Hindlimb muscle (tissue), 1 donor: ENCODE results near the gene CEP97. TPM values are rescaled to one million over a fixed set of nuclear protein-coding genes. Genes with fewer than 3 reads are reported as not detected.

Experiments
- DNase-seq: peaks from one replicate; pipeline ENCODE4 v3.0.0-alpha.2; 2013
- polyA plus RNA-seq: library from polyadenylated mRNA; unstranded; fragments of 120-200 nt; gene quantifications from one replicate; pipeline ENCODE4 v1.2.1, GENCODE V29; 2013; ENCODE audit not compliant: insufficient read length

Gene CEP97
- polyA plus RNA-seq, 1 donor: 12.4 TPM

DNA sequence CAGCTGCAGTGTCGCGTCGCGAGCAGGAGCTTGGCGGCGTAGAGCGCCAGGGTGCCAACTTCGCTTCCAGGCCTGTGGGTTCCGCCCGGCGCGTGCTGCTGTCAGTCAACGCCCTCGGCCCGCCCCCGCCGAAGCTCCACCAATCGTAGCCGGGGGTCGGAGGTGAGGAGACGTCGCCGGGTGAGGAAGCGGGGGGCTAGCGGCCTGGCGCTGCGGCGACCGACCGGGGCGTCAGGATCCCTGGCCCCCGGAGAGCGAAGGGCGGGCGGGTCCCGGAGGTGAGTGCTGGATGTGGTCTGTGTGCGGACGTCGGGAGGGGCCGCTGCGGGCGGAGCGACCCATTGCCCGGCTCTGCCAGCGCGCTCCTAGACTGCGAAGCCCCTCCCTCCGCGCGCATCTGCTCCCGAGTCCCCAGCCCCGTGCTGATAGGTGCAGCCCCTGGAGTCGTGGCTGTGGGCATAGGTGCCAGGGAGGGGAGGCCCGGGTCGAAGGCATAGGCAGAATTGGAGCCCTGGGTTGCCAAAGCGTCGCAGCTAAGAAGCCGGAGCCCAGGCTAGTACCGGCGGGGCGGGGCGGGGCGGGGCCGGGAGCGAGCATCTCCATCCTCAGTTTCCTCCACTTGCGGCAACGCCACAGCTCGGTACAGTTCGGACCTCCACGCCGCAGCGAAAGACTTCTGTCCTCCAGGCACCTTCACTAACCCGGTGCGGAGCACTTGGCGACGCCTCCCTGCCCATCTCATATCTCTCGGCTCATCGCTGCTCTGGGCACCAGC lies 54.8 kb downstream of the CEP97 start, which contains the start of gene NXPE3:
NXPE3 (plus strand) TSS at position 165 of the 775 bp plus-strand sequence. CDS start 6,386 bp downstream, outside the sequence.
- peak; percentile 84 for DNase-seq

- DNase-seq: no peak
Observed at GRCh38 chr3:101779822-101780381, 55.5 kb downstream of the CEP97 start.

DNA sequence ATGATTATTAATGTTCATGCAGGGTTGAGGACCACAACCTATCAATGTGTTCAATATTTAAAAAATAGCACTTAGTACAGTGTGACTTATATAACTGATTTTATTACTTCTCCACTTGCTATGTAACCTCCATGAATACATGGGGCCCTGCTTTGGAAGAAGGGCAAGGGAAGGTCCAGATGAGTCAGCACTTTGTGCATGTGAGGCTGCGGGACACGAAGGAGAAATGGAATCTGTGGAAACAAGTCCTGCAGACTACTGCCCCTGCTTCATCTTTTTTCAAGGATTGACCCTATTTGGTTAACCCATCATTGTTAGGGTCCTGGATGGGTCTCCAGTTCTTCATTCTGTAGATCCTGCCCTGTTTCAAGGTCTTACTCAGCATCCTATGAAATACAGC lies 56.2 kb downstream of the CEP97 start:
- DNase-seq: no peak

DNA sequence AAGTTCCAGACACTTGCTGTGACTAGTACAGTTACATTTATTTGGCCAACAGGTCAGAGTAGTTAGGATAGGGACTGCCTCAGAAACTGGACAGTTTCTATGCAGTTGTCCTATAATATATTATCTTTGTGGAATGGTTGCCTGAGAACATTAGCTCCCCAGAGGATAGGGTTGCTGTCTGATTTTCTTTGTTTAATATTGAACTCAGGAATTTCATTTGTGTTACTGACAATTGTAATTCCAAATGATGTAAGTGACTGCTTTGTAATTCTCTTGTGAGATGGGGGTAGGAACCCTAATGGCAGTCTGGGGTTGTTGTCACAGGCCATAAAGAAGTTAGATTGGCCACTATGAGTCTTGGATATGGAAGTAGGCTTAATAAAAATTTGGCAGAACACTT lies 56.8 kb downstream of the CEP97 start:
- no peak for DNase-seq

GRCh38 chr3:101784855-101785613 lies 60.6 kb downstream of the CEP97 start:
- no peak for DNase-seq

GRCh38 chr3:101791778-101792177 lies 67.4 kb downstream of the CEP97 start:
- DNase-seq: no peak

DNA sequence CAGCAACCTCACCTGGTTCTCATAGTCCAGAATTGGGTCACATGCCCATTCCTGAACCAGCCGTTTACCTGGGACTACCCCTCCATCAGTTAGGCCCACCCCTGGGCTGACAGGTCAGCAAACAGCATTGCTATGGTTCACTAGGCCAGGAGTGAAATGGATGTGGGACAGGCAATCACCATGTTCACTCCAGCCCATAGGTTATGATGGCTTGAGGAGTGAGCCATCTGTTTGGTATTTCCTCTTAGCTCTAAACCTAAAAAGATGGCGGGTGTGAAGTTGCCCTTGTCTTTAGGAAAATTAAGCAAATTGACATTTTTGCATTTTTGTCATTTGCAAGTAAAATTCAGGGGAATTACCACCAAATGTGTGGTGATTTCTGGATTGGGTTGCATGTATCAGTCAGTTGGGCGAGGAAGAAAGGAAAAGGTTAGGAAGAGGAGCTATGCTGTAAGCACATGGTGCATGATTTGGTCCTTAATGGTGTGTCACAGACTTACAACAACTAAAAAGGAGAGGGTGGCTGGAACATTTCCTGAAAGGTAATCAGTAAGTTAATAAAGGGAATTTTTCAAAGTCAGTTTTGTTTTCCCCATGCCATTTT lies 71.8 kb downstream of the CEP97 start:
- no peak for DNase-seq

DNA sequence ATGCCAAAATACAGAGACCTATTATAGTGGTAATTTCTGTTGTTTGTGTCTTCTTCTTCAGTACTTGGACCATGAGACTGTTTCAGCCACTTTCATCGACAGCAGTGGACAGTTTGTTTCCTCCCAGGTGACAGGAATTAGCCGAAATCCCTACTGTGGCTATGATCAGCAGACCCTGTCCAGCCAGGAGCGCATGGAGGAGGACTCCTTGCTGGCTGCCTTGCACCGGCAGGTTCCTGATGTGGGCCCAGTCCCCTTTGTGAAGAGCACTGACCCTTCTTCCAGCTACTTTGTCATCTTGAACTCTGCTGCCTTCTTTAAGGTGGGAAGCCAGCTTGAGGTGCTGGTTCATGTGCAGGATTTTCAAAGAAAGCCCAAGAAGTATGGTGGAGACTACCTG lies 76.8 kb downstream of the CEP97 start:
- DNase-seq: no peak

DNA sequence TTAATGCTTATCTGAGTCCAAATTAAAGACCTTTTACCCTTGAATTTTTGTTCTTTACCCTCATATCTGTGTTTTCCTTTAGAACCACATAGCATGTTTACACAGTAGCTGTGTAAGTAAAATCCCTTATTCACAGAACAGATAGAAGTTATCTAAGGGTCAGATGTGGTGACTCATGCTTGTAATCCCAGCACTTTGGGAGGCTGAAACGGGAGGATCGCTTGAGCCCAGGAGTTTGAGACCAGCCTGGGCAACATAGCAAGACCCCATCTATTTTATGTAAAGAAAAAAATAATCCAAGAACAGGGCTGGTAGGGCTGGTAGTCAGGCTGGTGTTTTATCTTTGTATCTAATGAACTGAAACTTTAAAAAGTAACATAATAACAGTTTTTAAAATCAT lies 77.8 kb downstream of the CEP97 start:
- DNase-seq: no peak

DNA sequence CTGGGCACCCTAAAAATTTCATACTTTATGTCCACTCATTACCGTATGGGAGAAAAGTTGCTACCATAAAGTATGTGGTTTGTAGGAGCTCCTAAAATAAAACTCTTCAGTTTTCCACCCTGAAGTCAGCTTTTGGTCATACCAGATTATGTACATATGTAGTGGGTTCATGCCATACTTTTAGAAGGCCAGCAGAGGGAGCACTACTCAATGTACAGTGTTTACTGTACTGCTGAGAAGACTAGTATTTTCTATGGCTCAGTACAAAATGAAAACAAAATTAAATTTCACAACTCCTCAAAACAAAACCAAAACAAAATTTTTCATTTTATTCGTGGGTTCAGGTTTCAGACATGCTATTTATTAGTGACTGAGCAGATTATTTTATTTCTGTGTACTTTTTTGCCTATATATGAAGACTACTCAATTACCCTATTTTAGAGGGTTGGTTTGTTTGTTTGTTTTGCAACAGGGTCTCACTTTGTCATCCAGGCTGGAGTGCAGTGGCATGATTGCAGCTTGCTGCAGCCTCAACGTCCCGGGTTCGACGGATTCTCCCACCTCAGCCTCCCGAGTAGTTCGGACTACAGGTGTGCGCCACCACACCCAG lies 78.9 kb downstream of the CEP97 start:
- peak; percentile 65 for DNase-seq

DNA sequence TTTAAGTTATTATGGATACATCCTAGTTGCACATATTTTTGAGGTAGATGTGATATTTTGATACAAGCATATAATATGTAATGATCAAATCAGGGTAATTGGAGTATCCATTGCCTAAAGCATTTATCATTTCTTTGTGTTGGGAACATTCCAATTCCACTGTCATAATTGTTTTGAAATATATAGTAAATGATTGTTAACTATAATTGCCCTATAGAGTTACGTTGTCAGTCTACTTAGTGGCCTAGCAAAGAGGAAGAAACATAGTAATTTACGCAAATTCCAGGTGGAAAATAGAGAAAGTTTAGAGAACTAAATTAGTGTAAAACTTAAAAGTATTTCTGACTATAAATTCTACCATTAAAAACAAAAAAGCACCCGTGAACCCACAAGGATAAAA lies 79.5 kb downstream of the CEP97 start:
- DNase-seq: no peak

DNA sequence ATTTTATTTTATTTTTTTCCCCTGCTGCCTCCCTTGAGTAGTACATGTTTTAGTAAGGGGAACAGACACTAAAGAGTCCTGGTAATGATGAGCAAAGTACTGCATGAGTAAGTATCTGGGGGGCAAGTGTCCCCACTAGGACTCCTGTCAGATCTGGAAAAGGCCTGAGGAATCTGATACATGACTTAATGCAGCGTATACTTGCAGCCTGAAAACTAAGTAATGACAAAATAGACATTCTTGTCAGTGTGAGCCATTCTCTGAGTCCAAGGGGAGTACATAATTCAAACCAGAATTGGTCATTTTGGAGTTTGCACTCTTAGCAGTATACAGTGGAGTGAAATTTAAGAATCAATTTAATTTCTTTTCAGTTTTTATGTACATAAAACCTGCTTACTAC lies 82.1 kb downstream of the CEP97 start:
- no peak for DNase-seq

GRCh38 chr3:101807888-101808287 lies 83.5 kb downstream of the CEP97 start:
- DNase-seq: no peak

DNA sequence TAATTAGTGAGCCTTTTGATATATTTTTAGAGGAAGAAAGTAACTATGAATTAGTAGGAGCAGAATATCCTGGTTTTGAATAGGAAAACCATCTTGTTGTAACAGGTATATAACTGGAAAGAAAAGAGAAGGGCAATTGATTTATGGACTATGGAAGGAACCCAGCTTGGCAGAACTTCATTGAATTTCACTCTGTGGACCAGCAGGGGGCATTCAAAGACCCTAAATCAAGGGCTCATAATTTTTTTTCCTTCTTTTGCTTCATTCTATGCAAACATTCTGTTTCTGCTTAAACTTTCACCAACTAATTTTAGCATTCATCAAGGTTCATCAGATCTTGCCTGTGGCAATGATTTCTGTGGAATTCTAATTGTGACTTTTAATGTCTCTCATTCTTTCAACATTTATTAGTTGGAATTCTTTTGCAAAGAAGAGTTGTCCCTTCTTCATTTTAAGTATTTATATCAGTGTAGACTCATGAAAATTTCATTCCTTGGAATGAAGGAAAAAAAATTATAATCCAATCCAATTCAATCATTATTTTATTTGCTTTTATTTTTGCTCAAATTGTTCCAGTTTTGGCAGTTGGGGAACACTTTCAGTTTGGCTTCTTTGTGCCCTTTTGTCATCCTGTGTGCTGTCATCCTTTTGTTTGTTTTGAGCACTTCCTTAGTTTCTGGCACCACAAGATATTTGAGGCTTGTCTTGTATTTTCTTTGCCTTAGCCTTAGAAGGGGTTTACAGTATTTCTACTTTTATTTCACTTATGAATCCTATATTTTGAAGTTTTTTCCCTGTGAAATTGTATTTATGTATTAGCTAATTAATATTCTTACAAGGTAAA lies 85.0 kb downstream of the CEP97 start:
- no peak for DNase-seq

- DNase-seq: no peak
Observed at GRCh38 chr3:101810022-101810418, 85.6 kb downstream of the CEP97 start.

GRCh38 chr3:101811875-101812274 lies 87.5 kb downstream of the CEP97 start:
- no peak for DNase-seq

DNA sequence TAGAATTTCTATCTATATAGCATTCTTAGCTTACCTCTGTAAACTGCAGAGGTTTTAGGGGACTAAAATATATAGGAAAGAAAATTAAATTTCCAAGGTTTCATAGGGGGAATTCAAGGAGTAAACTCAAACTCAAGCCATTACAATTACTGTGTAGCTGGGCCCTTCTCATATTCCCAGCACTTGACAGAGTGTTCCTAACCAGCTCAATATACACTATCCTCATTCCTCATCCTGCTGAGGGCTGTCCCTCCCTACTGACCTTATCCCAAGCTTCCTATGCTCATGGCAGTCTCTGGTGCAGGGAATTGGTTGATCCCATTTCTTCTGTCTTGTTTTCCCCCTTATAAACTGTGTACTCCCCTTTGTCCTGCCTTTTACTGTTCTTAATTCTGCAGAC lies 88.5 kb downstream of the CEP97 start:
- no peak for DNase-seq

- no peak for DNase-seq
Observed at GRCh38 chr3:101813817-101814440, 89.5 kb downstream of the CEP97 start.

- DNase-seq: no peak
Observed at GRCh38 chr3:101814835-101815234, 90.4 kb downstream of the CEP97 start.

GRCh38 chr3:101816215-101817149 lies 92.1 kb downstream of the CEP97 start:
- DNase-seq: no peak
